Panc1 (cell line): Measurements from ENCODE around the gene HTRA3. TPM values are rescaled to one million over a fixed set of nuclear protein-coding genes. Genes with fewer than 3 reads are reported as not detected.

Source experiments
- ATAC-seq: fragments of 200-7000 bp; cut with Tn5 transposase; 2 replicates; pipeline ENCODE4 v1.9.1; 2020; ENCODE audit warnings: mild to moderate bottlenecking, moderate library complexity
- BruUV-seq: library from RNA; stranded (reverse); fragments of 400-500 nt; replicated peaks from 2 replicates; lab custom pipeline; 2021; lab: Mats Ljungman, UMichigan
- CTCF ChIA-PET: fragments of 300-600 bp; sonication (Branson Sonifier 250); formaldehyde crosslinking; loops from one replicate; lab custom pipeline; 2022; ENCODE audit warnings: antibody characterized with exemption; lab: Charles Lee
- POLR2A ChIA-PET: fragments of 300-600 bp; sonication (Branson Sonifier 250); formaldehyde crosslinking; loops from one replicate; lab custom pipeline; 2022; ENCODE audit warnings: antibody characterized with exemption; lab: Charles Lee
- DNase-seq: peaks from one replicate; pipeline ENCODE4 v3.0.0-alpha.2; 2010; ENCODE audit warnings: low read depth, low spot score
- H3K27ac ChIP-seq: 2 replicates; pipeline ENCODE4 v1.5.1; 2011; ENCODE audit warnings: mild to moderate bottlenecking, low read length, inconsistent platforms
- H3K27me3 ChIP-seq: fragments of 200-500 bp; sonication (Bioruptor generic); 2 replicates; pipeline ENCODE4 v1.6.0; 2014; ENCODE audit warnings: low read length, inconsistent platforms; ENCODE audit not compliant: control insufficient read depth, insufficient read depth
- H3K36me3 ChIP-seq: fragments of 200-500 bp; sonication (Bioruptor generic); 2 replicates; pipeline ENCODE4 v1.5.1; 2014; ENCODE audit warnings: inconsistent platforms, mild to moderate bottlenecking, low read length, moderate library complexity; ENCODE audit not compliant: control insufficient read depth, insufficient read depth
- H3K4me1 ChIP-seq: 2 replicates; pipeline ENCODE4 v1.5.1; 2011; ENCODE audit warnings: inconsistent platforms, mild to moderate bottlenecking, low read length, moderate library complexity; ENCODE audit not compliant: control insufficient read depth, insufficient read depth
- H3K4me3 ChIP-seq, 2 experiments: 2 replicates each; pipeline ENCODE4 v1.5.1; 2011 to 2012; ENCODE audit warnings: low read depth in 2 of 2, low read length in 2 of 2, mild to moderate bottlenecking in 2 of 2, inconsistent platforms in 1 of 2, moderate library complexity in 1 of 2
- H3K9me3 ChIP-seq: fragments of 200-500 bp; sonication (Bioruptor generic); 2 replicates; pipeline ENCODE4 v1.5.1; 2014; ENCODE audit warnings: low read depth, mild to moderate bottlenecking, inconsistent platforms, low read length, moderate library complexity; ENCODE audit not compliant: control insufficient read depth, insufficient read depth
- POLR2AphosphoS5 ChIP-seq: IDR thresholded peaks from 2 replicates; pipeline ENCODE4 v1.6.1; 2012; ENCODE audit warnings: mild to moderate bottlenecking, low read depth, low read length, moderate library complexity
- SIN3A ChIP-seq: IDR thresholded peaks from 2 replicates; pipeline ENCODE4 v1.6.1; 2012; ENCODE audit warnings: low read depth, mild to moderate bottlenecking, low read length, moderate library complexity, borderline replicate concordance; ENCODE audit not compliant: insufficient read depth
- TCF7L2 ChIP-seq: IDR thresholded peaks from 2 replicates; pipeline ENCODE4 v1.6.1; 2011; ENCODE audit warnings: mild to moderate bottlenecking, low read depth, low read length, inconsistent platforms
- in situ Hi-C: cut with HindIII; loops from 2 replicates; pipeline ENCODE4 v1.10.0; 2016; ENCODE audit warnings: low sequenced_read_pairs, low pct_unique_long_range_greater_than_20kb
- intact Hi-C: fragments of 100-400 bp; cut with micrococcal nuclease; formaldehyde crosslinking; loops from one replicate; pipeline ENCODE4 v1.10.0; 2022; ENCODE audit not compliant: unreplicated experiment
- total RNA-seq: library from RNA; stranded (reverse); gene quantifications from one replicate; pipeline ENCODE4 v1.2.1, GENCODE V29; 2021; ENCODE audit not compliant: unreplicated experiment
- TF ChIP-seq, protein P1 (sequence below): fragments of 450-650 bp; IDR thresholded peaks from 2 replicates; pipeline ENCODE4 v1.5.1; 2017; ENCODE audit warnings: mild to moderate bottlenecking
- TF ChIP-seq, protein P2 (sequence below), 2 experiments: IDR thresholded peaks; 2 replicates each; pipeline ENCODE4 v1.6.1; 2011 to 2012; ENCODE audit warnings: low read depth in 2 of 2, control low read depth in 1 of 2, low read length in 1 of 2, mild to moderate bottlenecking in 1 of 2, moderate library complexity in 1 of 2; ENCODE audit not compliant: insufficient read depth in 1 of 2

The HTRA3 gene
- total RNA-seq, 1 experiment from 2014 or later = 0.98 TPM

- TF ChIP-seq TCF7L2 = no peak
- TF ChIP-seq SIN3A = no peak
- TF ChIP-seq, protein P1, sequence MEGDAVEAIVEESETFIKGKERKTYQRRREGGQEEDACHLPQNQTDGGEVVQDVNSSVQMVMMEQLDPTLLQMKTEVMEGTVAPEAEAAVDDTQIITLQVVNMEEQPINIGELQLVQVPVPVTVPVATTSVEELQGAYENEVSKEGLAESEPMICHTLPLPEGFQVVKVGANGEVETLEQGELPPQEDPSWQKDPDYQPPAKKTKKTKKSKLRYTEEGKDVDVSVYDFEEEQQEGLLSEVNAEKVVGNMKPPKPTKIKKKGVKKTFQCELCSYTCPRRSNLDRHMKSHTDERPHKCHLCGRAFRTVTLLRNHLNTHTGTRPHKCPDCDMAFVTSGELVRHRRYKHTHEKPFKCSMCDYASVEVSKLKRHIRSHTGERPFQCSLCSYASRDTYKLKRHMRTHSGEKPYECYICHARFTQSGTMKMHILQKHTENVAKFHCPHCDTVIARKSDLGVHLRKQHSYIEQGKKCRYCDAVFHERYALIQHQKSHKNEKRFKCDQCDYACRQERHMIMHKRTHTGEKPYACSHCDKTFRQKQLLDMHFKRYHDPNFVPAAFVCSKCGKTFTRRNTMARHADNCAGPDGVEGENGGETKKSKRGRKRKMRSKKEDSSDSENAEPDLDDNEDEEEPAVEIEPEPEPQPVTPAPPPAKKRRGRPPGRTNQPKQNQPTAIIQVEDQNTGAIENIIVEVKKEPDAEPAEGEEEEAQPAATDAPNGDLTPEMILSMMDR = no peak
- TF ChIP-seq, protein P2, sequence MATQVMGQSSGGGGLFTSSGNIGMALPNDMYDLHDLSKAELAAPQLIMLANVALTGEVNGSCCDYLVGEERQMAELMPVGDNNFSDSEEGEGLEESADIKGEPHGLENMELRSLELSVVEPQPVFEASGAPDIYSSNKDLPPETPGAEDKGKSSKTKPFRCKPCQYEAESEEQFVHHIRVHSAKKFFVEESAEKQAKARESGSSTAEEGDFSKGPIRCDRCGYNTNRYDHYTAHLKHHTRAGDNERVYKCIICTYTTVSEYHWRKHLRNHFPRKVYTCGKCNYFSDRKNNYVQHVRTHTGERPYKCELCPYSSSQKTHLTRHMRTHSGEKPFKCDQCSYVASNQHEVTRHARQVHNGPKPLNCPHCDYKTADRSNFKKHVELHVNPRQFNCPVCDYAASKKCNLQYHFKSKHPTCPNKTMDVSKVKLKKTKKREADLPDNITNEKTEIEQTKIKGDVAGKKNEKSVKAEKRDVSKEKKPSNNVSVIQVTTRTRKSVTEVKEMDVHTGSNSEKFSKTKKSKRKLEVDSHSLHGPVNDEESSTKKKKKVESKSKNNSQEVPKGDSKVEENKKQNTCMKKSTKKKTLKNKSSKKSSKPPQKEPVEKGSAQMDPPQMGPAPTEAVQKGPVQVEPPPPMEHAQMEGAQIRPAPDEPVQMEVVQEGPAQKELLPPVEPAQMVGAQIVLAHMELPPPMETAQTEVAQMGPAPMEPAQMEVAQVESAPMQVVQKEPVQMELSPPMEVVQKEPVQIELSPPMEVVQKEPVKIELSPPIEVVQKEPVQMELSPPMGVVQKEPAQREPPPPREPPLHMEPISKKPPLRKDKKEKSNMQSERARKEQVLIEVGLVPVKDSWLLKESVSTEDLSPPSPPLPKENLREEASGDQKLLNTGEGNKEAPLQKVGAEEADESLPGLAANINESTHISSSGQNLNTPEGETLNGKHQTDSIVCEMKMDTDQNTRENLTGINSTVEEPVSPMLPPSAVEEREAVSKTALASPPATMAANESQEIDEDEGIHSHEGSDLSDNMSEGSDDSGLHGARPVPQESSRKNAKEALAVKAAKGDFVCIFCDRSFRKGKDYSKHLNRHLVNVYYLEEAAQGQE (IDR thresholded peaks at IDR 0.05; ENCODE audit: insufficient read depth in 1 of 2, low read depth in 2 of 2, low read length in 1 of 2) = no peak
- no peak for TF ChIP-seq POLR2AphosphoS5
- DNase-seq = no peak
- no peaks in the 10 kb centered on the region; the same call in 1 of the 2 replicates for H3K4me1 ChIP-seq
- in situ Hi-C loops = no loop called here
- intact Hi-C loops = no loop called here
- ChIA-PET POLR2A (no interaction called here), CTCF (no interaction called here)
- H3K27ac ChIP-seq = no peak overlapping the region
- ATAC-seq = no peak
- no peaks in the 10 kb centered on the region for H3K36me3 ChIP-seq
- no peaks in the 10 kb centered on the region; the same call in 1 of the 2 replicates for H3K9me3 ChIP-seq
- BruUV-seq = no TSS peak
- H3K4me3 ChIP-seq = no peak overlapping the region
- H3K27me3 ChIP-seq = no peaks in the 10 kb centered on the region
Observed at GRCh38 chr4:8307714-8308113, 38.2 kb downstream of the HTRA3 start.

- ChIA-PET POLR2A (no interaction called here), CTCF (no interaction called here)
- BruUV-seq = no TSS peak
Observed at GRCh38 chr4:8308144-8308543, 38.6 kb downstream of the HTRA3 start.

More at GRCh38 chr4:8308144-8308543, 38.6 kb downstream of the HTRA3 start:
- no peaks in the 10 kb centered on the region; the same call in 1 of the 2 replicates for H3K9me3 ChIP-seq
- no peak overlapping the region for H3K4me3 ChIP-seq
- H3K27ac ChIP-seq = no peak overlapping the region
- ATAC-seq (no peak), DNase-seq (no peak)
- no peaks in the 10 kb centered on the region for H3K36me3 ChIP-seq
- no peaks in the 10 kb centered on the region; the same call in 1 of the 2 replicates for H3K4me1 ChIP-seq
- no peak for TF ChIP-seq POLR2AphosphoS5
- TF ChIP-seq SIN3A = no peak
- TF ChIP-seq, protein P1 = no peak
- TF ChIP-seq, protein P2 (IDR thresholded peaks at IDR 0.05; ENCODE audit: insufficient read depth in 1 of 2, low read depth in 2 of 2, low read length in 1 of 2) = no peak
- in situ Hi-C loops = no loop called here
- intact Hi-C loops = no loop called here
- H3K27me3 ChIP-seq = no peaks in the 10 kb centered on the region
